ENCODE measurements around the gene RNF113B.

RNF113B gene

DNA sequence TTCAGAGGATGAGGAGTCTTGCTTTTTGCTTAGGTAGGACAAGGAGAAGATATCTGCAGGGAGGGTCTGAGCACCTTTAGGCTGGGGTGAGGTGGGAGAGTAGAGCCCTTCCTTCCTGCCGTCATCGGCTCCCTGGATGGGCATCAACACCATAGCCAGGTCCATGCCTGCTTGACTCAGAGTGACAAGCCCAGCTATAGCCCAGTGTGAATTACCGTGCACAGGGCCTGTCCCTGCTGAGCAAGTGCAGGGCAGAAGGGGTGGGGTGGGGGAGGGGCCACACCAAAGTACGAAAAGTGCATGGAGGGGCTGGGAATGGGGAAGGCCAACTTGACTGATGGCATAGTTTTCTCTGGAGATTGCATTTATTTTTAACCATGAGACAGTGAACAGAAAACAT lies 30.3 kb upstream of the RNF113B start:
- no peak overlapping the region for H3K4me3 ChIP-seq (replicated peaks in 1 of 2; ENCODE audit: low read depth in 2 of 2, low read length in 2 of 2)
- peak in 1 of 2 donors; percentile 29 for DNase-seq (ENCODE audit: low read depth in 2 of 2)
- TF ChIP-seq, protein P1, sequence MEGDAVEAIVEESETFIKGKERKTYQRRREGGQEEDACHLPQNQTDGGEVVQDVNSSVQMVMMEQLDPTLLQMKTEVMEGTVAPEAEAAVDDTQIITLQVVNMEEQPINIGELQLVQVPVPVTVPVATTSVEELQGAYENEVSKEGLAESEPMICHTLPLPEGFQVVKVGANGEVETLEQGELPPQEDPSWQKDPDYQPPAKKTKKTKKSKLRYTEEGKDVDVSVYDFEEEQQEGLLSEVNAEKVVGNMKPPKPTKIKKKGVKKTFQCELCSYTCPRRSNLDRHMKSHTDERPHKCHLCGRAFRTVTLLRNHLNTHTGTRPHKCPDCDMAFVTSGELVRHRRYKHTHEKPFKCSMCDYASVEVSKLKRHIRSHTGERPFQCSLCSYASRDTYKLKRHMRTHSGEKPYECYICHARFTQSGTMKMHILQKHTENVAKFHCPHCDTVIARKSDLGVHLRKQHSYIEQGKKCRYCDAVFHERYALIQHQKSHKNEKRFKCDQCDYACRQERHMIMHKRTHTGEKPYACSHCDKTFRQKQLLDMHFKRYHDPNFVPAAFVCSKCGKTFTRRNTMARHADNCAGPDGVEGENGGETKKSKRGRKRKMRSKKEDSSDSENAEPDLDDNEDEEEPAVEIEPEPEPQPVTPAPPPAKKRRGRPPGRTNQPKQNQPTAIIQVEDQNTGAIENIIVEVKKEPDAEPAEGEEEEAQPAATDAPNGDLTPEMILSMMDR (IDR thresholded peaks at IDR 0.05; ENCODE audit: low read depth, low read length): no peak

DNA sequence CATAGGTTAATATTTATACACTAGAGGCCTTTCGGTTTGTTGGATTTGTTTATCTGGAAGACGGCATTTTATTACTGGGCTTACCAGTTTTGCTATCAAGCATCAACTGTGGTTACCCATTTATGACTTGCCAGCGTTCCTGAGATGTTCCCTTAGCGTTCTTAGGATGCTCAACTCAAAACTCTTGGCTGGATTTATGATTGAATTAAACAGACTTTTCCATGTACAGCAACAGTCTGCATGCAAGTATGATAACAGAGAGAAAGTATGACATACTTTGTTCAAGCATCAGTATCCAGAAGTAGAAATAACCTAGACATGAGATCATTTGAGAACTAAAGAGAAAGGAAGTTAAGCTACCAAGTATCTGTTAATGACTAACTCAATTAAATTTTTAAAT lies 29.9 kb upstream of the RNF113B start:
- TF ChIP-seq, protein P1 (IDR thresholded peaks at IDR 0.05; ENCODE audit: low read depth, low read length): no peak
- peak; percentile 82 to 94 for DNase-seq (ENCODE audit: low read depth in 2 of 2)

DNA sequence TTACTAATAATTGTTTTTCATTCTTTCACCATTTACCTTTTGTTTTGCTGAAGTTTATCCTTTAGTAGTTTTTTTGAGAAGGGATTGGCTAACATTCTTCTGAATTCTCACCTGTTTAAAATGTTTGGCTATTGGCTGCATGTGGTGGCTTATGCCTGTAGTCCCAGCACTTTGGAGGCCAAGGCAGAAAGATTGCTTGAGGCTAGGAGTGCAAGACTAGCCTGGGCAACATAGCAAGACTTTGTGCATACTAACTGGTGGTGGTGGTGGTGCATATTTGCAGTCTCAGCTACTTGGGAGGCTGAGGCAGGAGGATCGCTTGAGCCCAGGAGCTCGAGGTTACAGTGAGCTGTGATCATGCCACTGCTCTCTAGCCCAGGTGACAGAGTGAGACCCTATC lies 27.5 kb upstream of the RNF113B start:
- H3K4me3 ChIP-seq (replicated peaks in 1 of 2; ENCODE audit: low read depth in 2 of 2, low read length in 2 of 2): no peak overlapping the region
- TF ChIP-seq, protein P1 (IDR thresholded peaks at IDR 0.05; ENCODE audit: low read depth, low read length): no peak
- DNase-seq (ENCODE audit: low read depth in 2 of 2): no peak

More for the DNA sequence above, 29.9 kb upstream of the RNF113B start:
- H3K4me3 ChIP-seq (replicated peaks in 1 of 2; ENCODE audit: low read depth in 2 of 2, low read length in 2 of 2): no peak overlapping the region

DNA sequence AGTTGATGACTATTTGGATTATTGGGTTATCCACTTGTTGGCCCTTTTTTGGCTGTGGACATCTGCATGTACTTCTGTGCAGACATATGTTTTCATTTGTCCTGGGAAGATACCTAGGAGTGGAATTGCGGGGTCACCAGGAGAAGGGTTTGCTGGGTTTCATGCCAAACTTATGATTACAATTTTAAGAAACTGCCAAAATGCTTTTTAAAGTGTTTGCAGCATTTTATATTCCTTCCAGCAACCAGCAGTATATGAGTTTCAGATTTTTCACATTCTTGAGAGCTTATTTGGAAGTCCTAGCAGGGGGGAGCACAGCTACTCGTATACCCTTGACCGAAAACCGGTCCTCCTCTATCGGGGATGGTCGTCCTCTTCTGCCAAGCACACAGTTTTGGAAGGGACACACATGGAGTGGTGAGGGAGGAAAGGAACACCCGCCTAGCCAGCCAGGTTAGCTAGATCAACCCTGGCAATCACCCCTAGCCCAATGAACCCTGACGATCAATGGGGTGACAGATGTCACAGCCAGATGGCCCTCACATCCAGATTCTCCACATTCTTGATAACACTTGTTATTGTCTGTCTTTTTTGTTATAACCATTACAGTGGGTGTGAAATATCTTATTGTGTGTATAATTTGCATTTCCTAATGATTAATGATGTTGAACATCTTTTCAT lies 26.7 kb upstream of the RNF113B start:
- no peak overlapping the region for H3K4me3 ChIP-seq (replicated peaks in 1 of 2; ENCODE audit: low read depth in 2 of 2, low read length in 2 of 2)
- no peak for DNase-seq (ENCODE audit: low read depth in 2 of 2)

DNA sequence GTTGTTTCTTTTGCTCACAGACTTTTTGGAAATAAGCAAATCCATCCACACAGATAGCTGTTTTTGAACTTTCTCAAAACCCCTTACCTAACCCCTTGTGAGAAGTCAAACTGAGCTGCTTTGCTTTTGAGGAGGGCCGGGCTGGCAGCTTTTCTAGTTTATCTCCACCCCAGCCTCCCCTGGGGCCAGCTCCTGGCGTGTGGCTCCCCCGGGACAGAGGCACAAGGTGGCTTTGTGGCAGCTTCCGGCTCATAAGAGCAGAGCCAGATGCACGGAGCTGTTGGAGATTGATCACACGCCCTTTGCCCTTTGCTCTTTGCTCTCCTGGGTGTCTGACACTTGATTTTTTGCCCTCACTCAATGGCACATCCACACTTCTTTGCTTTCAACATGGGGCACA lies 24.9 kb upstream of the RNF113B start:
- TF ChIP-seq, protein P1 (IDR thresholded peaks at IDR 0.05; ENCODE audit: low read depth, low read length): no peak
- H3K4me3 ChIP-seq (replicated peaks in 1 of 2; ENCODE audit: low read depth in 2 of 2, low read length in 2 of 2): no peak overlapping the region
- DNase-seq (ENCODE audit: low read depth in 2 of 2): no peak

More for the DNA sequence above, 26.7 kb upstream of the RNF113B start:
- TF ChIP-seq, protein P1 (IDR thresholded peaks at IDR 0.05; ENCODE audit: low read depth, low read length): no peak

DNA sequence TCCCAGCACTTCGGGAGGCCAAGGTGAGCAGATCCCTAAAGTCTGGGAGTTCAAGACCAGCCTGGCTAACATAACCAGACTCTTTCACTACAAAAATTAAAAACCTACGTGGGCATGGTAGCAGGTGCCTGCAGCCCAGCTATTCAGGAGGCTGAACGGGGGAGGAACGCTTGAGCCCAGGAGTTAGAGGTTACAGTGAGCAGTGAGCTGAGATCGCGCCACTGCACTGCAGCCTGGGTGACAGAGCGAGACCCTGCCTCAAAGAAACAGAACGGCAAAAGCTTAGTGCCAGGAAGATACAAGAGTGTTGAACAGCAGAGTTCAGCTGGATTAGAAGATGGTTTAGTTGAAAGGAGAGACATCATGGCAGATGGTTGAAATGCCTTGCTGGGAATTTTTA lies 24.1 kb upstream of the RNF113B start:
- TF ChIP-seq, protein P1 (IDR thresholded peaks at IDR 0.05; ENCODE audit: low read depth, low read length): no peak
- no peak for DNase-seq (ENCODE audit: low read depth in 2 of 2)
- no peak overlapping the region for H3K4me3 ChIP-seq (replicated peaks in 1 of 2; ENCODE audit: low read depth in 2 of 2, low read length in 2 of 2)
